NCI-H1930 (cell line): ENCODE data around the gene DNM1.

Experiments
- DNase-seq, 2 experiments: peaks; one replicate each; lab custom pipeline; 2025; lab: John Stamatoyannopoulos, UW

The DNM1 gene

DNA sequence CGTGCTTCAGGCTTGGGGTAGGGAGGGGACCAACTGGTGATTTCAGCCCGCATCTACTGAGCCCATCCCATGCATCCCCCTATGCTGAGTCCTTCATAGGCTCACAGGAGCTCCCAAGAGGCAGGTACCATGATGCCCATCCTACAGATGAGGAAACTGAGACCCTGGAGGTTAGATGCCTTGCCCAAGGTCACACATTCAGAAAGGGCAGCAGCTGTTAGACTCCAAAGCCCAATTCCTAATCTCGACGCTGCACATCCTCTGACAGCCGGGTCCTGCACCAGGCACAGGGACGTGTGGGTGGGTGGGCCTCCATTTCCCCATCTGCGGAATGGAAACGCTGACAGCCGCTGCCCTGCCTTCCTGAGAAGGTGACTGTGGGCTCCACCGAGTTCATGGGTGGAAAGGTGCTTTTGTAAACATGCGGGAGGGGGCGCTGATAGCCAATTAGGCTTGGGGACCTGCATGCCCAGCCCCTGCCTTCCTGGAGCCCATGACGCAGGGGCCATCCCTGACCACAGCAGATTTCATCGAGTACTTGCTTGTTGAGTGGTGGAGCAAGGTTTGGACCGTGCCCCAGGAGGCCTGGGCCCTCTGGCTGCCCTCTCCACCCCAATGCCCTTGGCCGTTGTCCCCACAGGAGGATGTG lies 2.2 kb downstream of the DNM1 start:
- no peak for DNase-seq

DNA sequence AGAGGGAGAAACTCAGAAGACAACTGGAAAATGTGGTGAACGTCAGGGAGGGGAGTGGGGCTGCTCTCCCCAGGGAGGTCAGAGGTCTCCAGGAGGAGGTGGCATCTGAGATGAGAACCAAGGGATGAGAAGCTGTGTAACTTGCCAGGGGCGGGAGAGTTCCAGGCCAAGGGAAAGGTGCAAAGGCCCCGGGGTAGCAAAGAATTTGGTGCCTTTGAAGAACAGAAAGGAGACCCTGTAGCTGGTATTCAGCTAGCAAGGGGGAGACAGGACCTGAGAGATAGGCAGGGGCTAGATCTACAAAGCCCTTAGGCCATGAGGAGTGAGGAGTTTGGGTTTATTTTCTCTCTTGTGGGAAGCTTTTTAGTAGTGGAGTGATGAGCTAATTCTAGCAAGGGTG lies 3.3 kb downstream of the DNM1 start:
- DNase-seq, result no peak

DNA sequence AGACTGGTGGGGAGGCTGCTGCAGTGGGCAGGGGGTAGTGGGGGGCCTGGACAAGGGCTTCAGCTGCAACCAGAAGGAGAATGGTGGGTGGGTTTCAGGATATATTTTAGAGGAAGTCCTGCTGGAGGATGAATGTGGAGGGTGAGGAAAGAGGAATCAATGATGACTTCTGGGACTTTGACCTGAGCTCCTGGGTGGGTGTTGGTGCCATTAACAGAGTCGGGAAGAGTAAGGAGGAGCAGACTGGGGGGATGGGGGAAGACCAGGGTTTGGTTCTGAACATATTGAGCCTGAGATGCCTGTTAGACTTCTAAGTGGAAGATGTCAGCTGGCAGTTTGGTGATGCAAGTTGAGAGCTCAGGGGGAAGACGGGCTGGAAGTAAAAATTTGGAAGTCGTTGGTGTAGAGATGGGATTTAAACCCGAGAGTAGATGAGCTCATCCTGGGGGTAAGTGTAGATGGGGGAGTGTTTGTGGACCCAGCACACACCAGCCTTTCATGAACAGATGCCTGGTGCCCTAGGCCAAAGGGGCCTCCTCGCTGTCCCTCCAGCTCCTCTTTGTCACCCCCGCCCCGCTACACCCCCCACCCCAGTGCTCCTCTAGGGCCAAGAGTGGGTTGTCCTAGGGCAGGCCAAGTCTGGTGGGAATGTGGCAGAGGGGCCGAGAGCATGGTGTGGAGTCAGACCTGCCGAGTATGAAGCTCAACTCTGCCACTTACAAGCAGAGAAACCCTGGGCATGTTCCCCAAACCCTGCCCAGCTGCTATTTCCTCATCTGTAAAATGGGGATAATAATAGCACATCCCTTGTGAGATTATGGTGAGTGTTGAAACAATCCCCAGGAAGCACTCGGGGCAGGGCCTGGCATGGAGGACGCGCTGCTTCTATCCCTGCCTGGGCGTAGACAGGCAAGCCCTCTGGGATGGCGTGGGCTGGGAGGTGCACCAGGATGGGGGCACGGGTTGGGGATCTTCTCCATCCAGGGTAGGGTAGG lies 4.0 kb downstream of the DNM1 start:
- DNase-seq, result no peak

DNA sequence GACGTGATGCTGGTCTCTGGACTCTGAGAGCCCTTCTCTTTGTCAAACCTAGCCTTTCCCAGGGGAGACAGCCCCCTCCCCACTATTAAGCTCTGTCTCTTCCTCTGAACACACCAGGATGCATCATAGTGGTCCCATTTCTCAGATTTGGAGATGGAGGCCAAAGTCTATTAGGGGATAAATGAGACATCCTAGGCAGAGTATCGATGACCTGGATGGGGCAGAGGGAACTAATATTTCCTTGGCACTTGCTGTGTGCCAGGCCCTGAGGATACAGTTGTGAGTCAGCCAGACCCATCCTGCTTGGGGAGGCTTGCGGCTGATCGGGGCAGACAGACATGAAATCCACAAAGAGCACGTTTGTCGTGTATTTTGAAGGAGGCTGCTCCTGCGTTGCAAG lies 5.2 kb downstream of the DNM1 start:
- no peak for DNase-seq

DNA sequence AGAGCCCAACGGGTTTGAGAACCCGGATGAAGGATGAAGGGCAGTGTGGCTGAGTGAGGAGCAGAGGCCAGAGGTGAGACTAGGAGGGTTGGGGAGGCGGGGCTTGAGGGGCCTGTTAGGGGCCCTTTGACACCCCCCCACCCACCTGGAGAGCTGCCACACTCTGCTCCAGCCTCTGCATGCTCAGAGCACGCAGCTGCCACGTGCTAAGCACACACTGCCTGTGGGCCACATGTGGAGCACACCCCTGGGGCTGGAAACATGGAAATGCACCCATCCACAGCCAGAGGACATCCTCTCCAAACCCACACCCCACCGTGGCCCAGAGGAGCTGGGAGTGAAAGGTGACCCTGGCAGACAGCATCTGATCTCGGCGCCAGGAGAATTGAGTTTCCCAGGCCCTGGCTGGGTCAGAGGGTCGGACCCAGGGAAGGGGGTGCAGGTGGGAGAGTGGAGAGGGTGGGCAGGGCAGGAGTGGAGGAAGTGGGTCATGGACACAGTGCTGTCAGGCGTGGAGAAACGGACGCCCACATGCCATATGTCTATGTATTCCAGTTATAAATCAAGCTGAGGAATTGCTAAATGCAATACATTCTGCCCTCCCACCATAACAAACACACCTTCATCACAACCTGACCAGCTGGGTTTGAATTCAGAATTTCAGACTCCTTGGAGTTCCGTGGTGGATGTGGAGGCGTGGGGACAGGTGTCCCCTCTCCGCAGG lies 5.9 kb downstream of the DNM1 start:
- no peak for DNase-seq

DNA sequence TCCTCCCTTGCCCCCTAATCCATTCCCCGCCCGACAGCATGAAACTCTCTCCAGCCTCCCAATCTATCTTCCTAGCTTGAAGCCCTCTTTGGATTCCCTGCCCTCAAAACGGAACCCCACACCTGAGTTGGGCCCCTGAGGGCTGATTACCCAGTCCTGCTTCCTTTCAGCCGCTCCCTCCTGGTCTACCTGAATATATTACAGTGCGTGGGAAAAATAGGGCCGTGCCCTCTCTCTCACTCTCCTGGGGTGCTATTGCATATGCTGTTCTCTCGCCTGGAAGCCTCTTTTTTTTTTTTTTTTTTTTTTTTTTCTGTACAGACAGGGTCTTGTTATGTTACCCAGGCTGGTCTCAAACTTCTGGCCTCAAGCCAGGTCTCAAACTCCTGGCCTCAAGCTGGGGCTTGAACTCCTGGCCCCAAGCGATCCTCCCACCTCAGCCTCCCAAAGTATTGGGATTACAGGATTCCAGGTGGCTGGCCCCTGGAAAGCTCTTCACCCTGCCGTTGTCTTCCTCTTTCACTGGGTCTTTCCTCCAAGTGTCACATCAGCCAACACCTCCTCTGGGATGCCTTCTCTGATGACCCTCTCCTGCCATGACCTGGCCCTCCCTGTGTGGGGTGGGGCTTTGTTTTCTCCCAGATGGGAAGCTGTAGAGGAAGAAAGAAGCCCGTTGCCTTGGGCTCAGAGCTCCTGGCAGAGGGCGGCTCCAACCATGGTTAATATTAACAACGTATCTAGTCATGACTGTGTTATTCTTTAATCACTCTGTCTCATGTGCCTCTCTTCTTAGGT lies 8.2 kb downstream of the DNM1 start:
- no peak for DNase-seq

DNA sequence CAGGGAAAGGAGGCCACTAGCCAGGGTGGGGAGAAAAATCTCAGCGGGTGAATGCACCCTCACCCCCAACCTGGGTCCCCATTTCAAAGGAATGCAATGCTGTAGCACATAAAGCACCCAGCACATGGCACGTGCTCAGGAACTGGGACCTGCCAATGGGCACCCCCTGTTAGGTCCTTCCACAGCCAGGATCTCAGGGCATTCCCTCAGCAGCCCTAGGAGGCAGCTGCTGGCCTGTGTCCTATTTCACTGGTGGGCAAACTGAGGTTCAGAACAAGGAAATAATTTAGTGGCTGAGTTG lies 8.8 kb downstream of the DNM1 start:
- no peak for DNase-seq

DNA sequence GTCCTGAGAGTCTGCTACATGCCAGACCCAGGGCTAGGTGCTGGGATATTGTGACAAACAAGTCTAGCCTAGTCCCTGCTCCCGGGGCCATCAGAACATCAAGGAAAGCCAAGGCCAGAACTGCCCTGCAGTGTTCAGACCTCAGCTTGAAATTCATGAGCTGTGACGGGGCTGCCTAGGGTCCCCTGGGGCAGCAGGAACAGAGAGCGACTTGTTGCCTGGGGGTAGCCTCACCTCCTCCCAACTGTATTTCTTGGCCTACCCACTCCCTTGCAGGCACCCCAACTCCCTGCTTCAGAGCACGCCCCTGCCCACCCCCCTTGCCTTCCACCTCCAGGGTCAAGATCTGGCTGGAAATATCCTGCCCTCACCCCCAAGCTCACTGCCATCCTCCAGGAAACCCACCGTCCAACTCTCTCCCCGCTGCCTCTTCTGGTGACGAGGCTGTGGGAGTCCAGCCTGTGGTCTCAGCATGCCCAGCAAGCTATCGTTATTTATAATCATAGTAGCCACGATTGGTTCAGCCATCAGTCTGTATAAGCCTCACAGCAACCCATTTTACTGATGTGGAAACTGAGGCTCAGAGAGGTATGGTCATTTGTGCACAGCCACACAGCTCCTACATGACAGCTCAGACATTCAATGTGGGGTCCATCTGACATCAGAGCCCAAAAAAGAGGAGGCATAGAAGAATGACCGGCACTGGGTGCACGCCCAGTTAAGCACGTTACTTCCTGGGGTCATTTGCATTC lies 10.7 kb downstream of the DNM1 start:
- DNase-seq, result no peak

DNA sequence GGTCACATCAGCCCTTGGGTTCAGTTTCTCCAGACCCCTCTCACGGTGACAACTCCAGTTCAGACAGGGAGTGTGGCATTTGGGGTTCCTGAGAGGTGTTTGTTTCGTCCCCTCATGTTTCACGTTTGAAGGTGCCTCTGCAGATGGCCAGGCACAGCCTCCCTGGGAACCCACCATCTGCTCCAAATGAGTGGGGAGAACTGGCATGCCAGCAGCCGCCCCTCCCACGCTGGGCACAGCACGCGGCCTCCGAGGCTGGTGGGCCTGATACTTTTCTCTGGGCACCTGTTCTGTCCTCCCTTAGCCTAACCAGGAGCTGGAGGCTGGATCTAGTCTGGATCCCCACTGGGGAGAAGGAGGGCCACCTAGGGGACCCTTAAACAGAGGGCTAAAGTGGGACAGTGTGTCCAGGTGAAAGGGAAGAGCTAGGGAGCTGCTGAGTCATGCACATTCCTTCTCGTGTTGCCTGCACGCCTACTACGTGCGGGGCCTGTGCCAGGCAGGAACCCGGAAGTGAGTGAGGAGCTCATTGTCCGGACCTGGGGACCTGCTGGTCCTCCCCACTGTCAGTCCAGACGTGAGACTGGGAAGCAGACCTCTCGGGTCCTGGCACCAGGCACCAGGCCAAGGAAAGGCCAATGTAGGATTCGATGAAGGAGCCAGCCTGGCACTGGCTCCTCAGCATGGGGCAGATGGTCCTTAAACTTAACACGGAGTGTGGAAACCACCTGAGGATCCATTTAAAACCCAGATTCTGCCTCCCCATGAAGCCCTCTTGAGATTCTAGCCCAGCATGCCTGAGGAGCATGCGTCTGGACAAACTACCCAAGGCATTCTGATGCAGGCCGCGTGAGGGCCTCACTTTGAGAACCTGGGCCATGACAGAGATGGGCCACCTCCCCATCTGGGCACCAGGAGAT lies 11.7 kb downstream of the DNM1 start:
- DNase-seq, result no peak

DNA sequence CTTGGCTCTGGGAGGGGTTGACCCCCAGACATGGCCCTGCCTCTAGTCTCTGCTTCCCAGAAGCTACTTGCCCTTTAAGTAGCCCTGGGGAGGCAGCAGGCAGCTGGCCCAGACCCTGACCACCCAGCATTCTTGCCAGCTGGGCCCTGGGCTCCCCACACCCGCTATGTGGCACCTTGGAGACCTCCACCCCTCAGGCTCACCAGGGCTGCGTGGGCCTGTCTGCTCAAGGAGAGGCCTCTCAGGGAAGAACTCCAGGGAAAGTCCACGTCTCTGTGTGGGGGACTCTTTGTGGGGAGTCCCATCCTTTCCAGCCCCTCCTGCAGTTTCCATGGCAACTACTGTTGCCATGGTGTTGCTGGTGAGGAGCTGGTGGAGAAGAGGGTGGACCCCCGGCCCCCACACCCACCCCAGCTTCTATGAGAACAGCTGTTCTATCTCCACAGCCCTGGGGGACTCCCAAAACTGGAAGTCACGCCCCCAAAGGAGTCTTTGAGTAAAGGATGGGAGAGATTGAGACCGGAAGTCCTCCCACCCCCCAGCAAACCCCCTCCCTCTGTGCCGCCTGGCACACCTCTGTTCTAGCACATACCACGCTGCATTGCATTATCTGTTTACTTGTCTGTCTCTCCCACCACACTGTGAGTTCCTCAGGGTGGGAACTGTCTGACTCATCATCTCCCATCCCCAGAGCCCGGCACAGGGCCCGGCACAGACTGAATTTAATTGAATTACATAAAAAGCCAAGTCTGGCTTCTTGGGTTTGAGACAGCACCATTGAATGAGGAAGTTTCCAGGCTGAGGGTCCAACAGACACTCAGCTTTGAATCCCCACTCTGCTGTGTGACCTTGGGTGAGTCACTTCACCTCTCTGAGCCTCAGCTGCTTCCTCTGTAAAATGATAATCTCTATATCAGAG lies 12.6 kb downstream of the DNM1 start:
- no peak for DNase-seq

DNA sequence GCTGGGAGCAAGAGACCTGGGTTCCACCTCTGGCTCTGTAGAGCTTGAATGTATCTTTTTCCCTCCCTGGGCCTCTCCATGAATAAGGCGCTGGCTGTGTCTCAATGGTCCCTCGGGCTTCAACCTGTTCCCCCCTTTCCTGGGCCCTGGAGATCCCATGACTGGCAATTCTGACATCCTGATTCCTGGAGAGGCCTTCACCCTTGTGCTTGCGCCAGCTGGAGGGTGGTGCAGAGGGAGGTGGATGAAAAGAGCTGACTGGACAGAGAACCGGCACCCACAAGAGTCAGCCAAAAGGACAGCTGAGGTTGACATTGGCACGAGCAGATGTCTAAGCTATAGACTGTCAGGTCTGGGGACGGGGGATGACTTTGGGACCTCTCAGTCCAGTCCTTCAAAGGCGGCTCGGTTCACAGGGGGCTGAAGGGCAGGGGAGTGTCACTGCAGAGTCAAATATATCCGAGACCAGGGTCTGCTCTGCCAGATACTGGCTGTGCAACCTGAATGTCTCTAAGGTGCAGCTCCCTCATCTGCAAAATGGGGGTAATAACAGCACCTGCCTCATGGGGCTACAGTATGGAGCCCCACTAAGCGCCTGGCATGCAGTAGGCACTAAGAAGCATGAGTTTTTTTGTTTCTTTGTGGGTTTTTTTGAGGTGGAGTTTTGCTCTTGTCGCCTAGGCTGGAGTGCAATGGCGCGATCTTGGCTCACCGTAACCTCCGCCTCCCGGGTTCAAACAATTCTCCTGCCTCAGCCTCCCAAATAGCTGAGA lies 13.8 kb downstream of the DNM1 start:
- DNase-seq, result no peak

DNA sequence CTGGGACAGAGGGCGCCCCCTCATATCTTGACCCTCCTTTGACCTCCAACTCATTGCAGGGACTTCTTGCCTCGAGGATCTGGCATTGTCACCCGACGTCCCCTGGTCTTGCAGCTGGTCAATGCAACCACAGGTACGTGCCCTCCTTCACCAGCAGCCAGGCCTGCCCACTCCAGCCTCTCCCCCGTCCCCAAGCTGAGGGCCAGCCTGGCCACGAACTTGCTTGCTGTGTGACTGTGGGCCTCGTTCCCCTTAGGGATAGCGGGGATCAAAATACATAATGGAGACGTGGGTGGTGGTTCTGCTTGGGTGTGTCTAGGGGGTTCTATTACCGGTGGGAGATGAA lies 15.0 kb downstream of the DNM1 start:
- no peak for DNase-seq

DNA sequence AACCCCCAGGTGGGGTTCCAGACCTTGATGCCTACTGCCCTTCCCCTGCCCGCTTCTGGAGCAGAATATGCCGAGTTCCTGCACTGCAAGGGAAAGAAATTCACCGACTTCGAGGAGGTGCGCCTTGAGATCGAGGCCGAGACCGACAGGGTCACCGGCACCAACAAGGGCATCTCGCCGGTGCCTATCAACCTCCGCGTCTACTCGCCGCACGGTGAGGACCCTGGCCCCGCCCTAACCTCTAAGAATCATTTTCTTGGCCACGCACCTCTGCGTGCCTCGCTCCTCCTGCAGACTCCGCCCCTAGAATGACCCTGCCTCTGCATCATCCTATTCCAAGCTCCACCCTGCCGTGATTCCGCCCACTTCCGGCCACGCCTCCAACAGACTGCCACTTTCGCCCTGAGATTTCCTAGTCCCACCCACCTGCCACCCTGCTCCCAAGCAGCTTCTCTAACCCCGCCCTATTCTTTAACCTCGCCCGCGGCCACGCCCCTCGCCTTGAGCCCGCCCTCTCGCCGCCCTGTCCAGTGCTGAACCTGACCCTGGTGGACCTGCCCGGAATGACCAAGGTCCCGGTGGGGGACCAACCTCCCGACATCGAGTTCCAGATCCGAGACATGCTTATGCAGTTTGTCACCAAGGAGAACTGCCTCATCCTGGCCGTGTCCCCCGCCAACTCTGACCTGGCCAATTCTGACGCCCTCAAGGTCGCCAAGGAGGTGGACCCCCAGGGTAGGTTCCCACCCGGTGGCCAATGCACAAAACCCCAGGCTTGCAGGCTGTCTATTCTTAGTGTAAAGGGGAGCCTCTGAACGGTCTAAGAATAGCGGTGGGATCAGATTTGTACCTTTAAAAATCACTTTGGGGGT lies 15.6 kb downstream of the DNM1 start:
- DNase-seq, result no peak

DNA sequence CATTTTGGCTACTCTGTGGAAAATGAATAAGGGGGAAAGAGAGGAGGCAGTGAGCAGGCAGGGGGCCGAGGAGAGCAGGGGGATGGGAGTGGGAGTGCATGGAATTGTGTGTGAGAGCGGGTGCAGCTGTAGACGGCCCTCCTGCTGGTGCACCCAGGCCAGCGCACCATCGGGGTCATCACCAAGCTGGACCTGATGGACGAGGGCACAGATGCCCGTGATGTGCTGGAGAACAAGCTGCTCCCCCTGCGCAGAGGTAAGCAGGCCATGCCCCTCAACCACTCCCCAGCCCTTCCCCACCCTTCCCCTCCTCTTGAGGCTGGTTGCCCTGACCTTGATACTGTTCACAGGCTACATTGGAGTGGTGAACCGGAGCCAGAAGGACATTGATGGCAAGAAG lies 16.7 kb downstream of the DNM1 start:
- DNase-seq, result no peak

DNA sequence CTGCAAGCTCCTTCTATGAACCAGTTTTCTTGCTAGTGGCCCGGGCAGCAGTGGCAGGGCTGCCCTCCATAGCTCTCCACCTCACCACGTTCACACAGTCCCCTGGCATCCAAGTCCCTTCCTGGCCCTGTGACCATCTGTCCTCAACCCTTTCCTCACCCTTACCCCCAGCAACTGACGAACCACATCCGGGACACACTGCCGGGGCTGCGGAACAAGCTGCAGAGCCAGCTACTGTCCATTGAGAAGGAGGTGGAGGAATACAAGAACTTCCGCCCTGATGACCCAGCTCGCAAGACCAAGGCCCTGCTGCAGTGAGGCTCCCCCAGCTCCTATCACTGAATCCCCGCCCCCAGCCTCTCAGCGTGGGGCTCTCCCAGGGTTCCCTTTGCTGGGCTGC lies 18.8 kb downstream of the DNM1 start:
- DNase-seq, result no peak

DNA sequence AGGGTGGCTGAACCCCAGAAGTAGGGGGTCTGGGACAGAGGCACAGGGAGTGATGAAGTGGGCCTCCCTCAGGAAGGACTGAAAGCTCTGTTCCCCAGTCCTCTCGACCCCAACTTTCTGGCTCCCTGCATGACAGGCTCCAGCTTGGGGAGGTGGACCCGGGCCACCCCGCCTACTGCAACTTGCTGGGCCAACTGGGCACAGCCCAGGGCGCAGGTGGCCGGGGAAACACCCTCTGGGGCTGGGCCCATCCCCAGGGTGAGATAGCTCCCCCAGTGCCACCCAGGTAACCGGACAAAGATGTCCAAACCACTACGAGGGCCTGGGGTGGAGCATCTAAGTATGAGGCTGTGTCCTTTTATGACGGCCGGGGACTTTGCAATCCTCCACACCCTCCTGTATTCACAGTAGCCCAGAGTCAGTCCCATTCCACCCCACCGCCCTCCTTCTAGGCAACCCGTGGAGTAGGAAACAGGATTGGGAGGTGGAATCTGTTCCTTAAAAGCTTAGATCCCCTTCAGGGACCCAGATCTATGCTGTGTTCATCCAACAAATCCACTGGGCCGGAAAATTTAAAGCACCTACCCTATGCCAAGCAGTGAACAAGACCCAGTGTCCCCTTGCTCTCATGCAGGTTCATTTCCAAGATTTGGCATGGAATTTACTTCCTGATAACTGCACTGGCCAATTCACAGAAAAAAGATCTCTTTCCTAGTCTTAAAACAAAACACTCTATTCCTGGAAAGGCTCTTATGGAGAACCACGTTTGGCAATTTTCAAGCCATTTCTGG lies 19.9 kb downstream of the DNM1 start:
- DNase-seq, result no peak

DNA sequence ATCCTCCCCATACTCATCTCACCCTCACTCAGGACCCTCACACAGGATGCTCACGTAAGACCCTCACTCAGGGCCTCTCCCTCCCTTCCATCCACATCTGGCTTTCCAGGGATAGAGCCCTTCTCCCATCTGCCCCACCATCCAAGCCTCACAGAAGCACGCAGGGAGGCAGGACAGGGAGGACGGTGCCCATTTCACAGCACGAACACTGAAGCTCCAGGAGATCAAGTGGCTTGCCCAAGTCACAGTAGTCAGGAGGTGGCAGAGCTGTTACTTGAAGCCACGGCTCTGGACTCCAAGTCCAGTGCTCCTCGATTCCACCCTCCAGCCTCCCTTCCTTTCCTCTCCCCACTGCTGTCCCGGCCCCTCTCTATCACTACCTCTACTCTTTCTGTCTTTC lies 21.7 kb downstream of the DNM1 start:
- no peak for DNase-seq
